ENCODE results near the gene STAMBPL1. TPM values are rescaled to one million over a fixed set of nuclear protein-coding genes. Genes with fewer than 3 reads are reported as not detected.
"Not testable (repeated sequence)": the region's sequence is repeated elsewhere in the genome, so short reads cannot be mapped to it uniquely, and the experiment has no call there.

STAMBPL1 gene
- total and polyA plus RNA-seq, 2 experiments from 2014 or later: 4.5 to 20.0 TPM

DNA sequence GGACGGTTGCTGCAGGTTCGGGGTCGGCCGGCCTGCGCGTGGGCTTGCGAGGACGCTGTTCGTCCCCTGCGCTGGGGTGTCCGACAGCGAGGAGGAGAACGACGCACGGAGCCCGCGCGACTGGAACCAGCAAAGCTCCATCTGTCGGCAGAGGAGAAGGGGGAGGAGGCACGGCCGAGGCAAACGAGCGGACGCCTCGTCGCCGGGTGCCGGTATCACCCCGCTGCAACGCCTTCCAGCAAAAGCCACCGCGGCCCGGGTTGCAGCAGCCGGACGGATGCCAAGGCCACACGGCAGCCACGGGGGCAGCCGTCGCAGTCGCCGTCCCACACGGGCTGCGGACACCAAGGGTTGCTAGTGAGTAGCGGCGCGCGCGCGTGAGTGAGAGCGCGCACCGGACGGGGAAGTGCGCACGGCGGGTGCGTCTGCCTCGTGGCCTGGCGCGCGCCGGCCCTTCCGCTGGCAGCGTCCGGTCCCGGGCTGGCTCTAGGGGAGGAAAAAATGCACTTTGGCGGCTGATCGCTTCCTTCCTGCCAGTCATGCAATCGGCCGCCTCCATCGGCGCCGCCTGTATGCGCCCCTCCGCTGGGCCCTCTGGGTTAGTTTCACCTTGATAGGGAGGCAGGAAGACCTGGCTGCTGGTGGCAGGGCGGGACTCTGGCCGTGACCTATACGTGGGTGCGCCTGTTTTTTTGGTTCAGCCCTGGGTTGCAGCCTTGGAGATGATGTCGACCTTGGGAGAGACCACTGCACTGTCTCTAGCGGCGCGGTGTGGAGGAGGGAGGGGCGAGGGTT, 434 bp downstream of the STAMBPL1 start:
- peaks cover 34% of the 10 kb centered on the region for H3K79me2 ChIP-seq
- H3K9me2 ChIP-seq (replicated peaks; ENCODE audit: insufficient read depth): no peaks in the 10 kb centered on the region
- H3K9me3 ChIP-seq (ENCODE audit: low read depth): no peaks in the 10 kb centered on the region
- H3K4me2 ChIP-seq: peak overlapping the region; percentile 89
- H2AFZ ChIP-seq: peak overlapping the region; percentile 98
- H3K27ac ChIP-seq: peak overlapping the region; percentile 95
- H4K20me1 ChIP-seq (ENCODE audit: insufficient read depth, poor library complexity, severe bottlenecking): no peaks in the 10 kb centered on the region
- peak; percentile 86 for DNase-seq (ENCODE audit: low spot score)
- TF ChIP-seq CTCF (IDR thresholded peaks at IDR 0.05; ENCODE audit: poor library complexity): peak; percentile 36
- TF ChIP-seq EZH2phosphoT487 (IDR thresholded peaks at IDR 0.05; ENCODE audit: low read depth, severe bottlenecking, unreplicated experiment): no peak
- WGBS (ENCODE audit: low lambda C conversion rate, missing lambda C conversion rate): 1% methylated on average over 80 of the region's 84 CpGs
- H3K27me3 ChIP-seq: no peaks in the 10 kb centered on the region
- peaks cover 6% of the 10 kb centered on the region for H3K4me1 ChIP-seq (ENCODE audit: insufficient read depth)
- H3K4me3 ChIP-seq: peak overlapping the region; percentile 97
- no peaks in the 10 kb centered on the region for H3K36me3 ChIP-seq (replicated peaks; ENCODE audit: insufficient read depth, low read depth)

GRCh38 chr10:88881320-88881719, 1.3 kb downstream of the STAMBPL1 start:
- Histone ChIP-seq H2AFZ (peak overlapping the region; percentile 98), H3K4me1 (ENCODE audit: insufficient read depth) (peaks cover 6% of the 10 kb centered on the region), H4K20me1 (ENCODE audit: insufficient read depth, poor library complexity, severe bottlenecking) (no peaks in the 10 kb centered on the region), H3K4me2 (peak overlapping the region; percentile 89), H3K9me2 (replicated peaks; ENCODE audit: insufficient read depth) (no peaks in the 10 kb centered on the region), H3K36me3 (replicated peaks; ENCODE audit: insufficient read depth, low read depth) (no peaks in the 10 kb centered on the region), H3K27me3 (no peaks in the 10 kb centered on the region), H3K79me2 (peaks cover 42% of the 10 kb centered on the region), H3K9me3 (ENCODE audit: low read depth) (no peaks in the 10 kb centered on the region), H3K4me3 (peak overlapping the region; percentile 97), H3K27ac (peak overlapping the region; percentile 95)
- no peak for TF ChIP-seq EZH2 (IDR thresholded peaks at IDR 0.05; ENCODE audit: borderline replicate concordance)
- TF ChIP-seq EZH2phosphoT487 (IDR thresholded peaks at IDR 0.05; ENCODE audit: low read depth, severe bottlenecking, unreplicated experiment): no peak
- TF ChIP-seq CTCF (IDR thresholded peaks at IDR 0.05; ENCODE audit: poor library complexity): no peak
- no peak for DNase-seq (ENCODE audit: low spot score)
- WGBS (ENCODE audit: low lambda C conversion rate, missing lambda C conversion rate): 57% methylated on average over 6 of the region's 6 CpGs

GRCh38 chr10:88881922-88882645, 2.0 kb downstream of the STAMBPL1 start:
- peak overlapping the region; percentile 95 for H3K27ac ChIP-seq
- no peaks in the 10 kb centered on the region for H3K27me3 ChIP-seq

DNA sequence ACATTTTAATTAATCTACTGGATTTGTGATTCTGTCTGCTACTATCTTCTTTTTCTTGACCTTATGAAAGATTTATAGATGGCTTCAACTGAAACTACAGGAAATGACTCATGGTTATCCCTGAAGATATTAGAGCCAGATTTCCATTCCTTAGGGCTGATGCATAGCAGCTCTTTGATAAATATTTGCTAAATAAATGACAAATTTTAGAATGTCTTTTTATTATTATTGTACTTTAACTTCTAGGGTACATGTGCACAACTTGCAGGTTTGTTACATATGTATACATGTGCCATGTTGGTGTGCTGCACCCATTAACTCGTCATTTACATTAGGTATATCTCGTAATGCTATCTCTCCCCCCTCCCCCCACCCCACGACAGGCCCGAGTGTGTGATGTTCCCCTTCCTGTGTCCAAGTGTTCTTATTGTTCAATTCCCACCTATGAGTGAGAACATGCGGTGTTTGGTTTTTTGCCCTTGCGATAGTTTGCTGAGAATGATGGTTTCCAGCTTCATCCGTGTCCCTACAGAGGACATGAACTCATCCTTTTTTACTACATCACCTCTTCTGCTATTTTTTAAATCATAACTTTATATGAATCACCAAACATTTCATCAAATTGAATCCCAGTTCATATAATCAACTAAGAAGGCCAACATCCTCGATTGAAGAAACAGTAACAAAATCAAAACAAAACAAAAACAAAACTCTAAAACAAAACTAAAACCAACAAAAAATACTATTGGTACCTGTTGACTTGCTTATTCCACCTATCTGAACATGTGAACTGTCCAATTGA, 2.8 kb downstream of the STAMBPL1 start:
- H4K20me1 ChIP-seq (ENCODE audit: insufficient read depth, poor library complexity, severe bottlenecking); H3K9me2 ChIP-seq (replicated peaks; ENCODE audit: insufficient read depth); DNase-seq (ENCODE audit: low spot score); H3K27me3 ChIP-seq; H2AFZ ChIP-seq; H3K4me1 ChIP-seq (ENCODE audit: insufficient read depth); H3K4me3 ChIP-seq; H3K9me3 ChIP-seq (ENCODE audit: low read depth); H3K36me3 ChIP-seq (replicated peaks; ENCODE audit: insufficient read depth, low read depth): not testable (repeated sequence)
- H3K4me2 ChIP-seq: peak overlapping the region; percentile 89
- 81% methylated on average over 8 of the region's 8 CpGs for WGBS (ENCODE audit: low lambda C conversion rate, missing lambda C conversion rate)
- peak overlapping the region; percentile 95 for H3K27ac ChIP-seq
- peaks cover 55% of the 10 kb centered on the region for H3K79me2 ChIP-seq

More at GRCh38 chr10:88881922-88882645, 2.0 kb downstream of the STAMBPL1 start:
- no peak for DNase-seq (ENCODE audit: low spot score)
- no peaks in the 10 kb centered on the region for H4K20me1 ChIP-seq (ENCODE audit: insufficient read depth, poor library complexity, severe bottlenecking)
- no peaks in the 10 kb centered on the region for H3K9me2 ChIP-seq (replicated peaks; ENCODE audit: insufficient read depth)
- H3K9me3 ChIP-seq (ENCODE audit: low read depth): no peaks in the 10 kb centered on the region
- H3K4me3 ChIP-seq: no peak overlapping the region
- peaks cover 6% of the 10 kb centered on the region for H3K4me1 ChIP-seq (ENCODE audit: insufficient read depth)
- H3K36me3 ChIP-seq (replicated peaks; ENCODE audit: insufficient read depth, low read depth): no peaks in the 10 kb centered on the region
- WGBS (ENCODE audit: low lambda C conversion rate, missing lambda C conversion rate): 83% methylated on average over 5 of the region's 5 CpGs
- no peak overlapping the region for H2AFZ ChIP-seq
- H3K4me2 ChIP-seq: peak overlapping the region; percentile 89
- peaks cover 48% of the 10 kb centered on the region for H3K79me2 ChIP-seq
- TF ChIP-seq EZH2 (IDR thresholded peaks at IDR 0.05; ENCODE audit: borderline replicate concordance) (no peak), EZH2phosphoT487 (IDR thresholded peaks at IDR 0.05; ENCODE audit: low read depth, severe bottlenecking, unreplicated experiment) (no peak), CTCF (IDR thresholded peaks at IDR 0.05; ENCODE audit: poor library complexity) (no peak)
